HL-60 (cell line): Measurements from ENCODE around the gene SHROOM3.

Experiments
- DNase-seq, 2 experiments: peaks; one replicate each; pipeline ENCODE4 v3.0.0-alpha.2; 2010 to 2020; ENCODE audit warnings: low read depth in 1 of 2, low spot score in 1 of 2
- H3K27ac ChIP-seq: fragments of 250-450 bp; sonication (Bioruptor Pico); replicated peaks from 2 replicates; pipeline ENCODE4 v1.5.1; 2020; ENCODE audit warnings: mild to moderate bottlenecking, moderate library complexity
- H3K27me3 ChIP-seq: fragments of 250-450 bp; sonication (Bioruptor Pico); 2 replicates; pipeline ENCODE4 v1.5.1; 2021; ENCODE audit warnings: mild to moderate bottlenecking, moderate library complexity; ENCODE audit not compliant: insufficient read depth, poor library complexity, severe bottlenecking
- H3K4me3 ChIP-seq: replicated peaks from 2 replicates; pipeline ENCODE4 v1.5.1; 2011; ENCODE audit warnings: mild to moderate bottlenecking, control low read depth, low read length; ENCODE audit not compliant: insufficient read depth
- CTCF ChIP-seq: IDR thresholded peaks from one replicate; pipeline ENCODE4 v1.5.1; 2011; ENCODE audit warnings: low read length, control low read depth, inconsistent platforms; ENCODE audit not compliant: insufficient read depth
- GABPA ChIP-seq: IDR thresholded peaks from 2 replicates; pipeline ENCODE4 v1.6.1; 2012; ENCODE audit warnings: low read depth
- POLR2AphosphoS5 ChIP-seq: IDR thresholded peaks from 2 replicates; pipeline ENCODE4 v1.6.1; 2012; ENCODE audit warnings: low read depth
- REST ChIP-seq: IDR thresholded peaks from 2 replicates; pipeline ENCODE4 v1.6.1; 2012; ENCODE audit warnings: low read depth; ENCODE audit not compliant: insufficient replicate concordance
- SPI1 ChIP-seq: IDR thresholded peaks from 2 replicates; pipeline ENCODE4 v1.6.1; 2012; ENCODE audit warnings: low read depth, mild to moderate bottlenecking, borderline replicate concordance

SHROOM3 gene

GRCh38 chr4:76439491-76439890 is 4.5 kb downstream of the SHROOM3 start:
- no peak for DNase-seq
- no peak overlapping the region for H3K27ac ChIP-seq
- no peak overlapping the region for H3K4me3 ChIP-seq
- TF ChIP-seq POLR2AphosphoS5: no peak
- no peak for TF ChIP-seq CTCF
- peaks cover 23% of the 10 kb centered on the region for H3K27me3 ChIP-seq

- DNase-seq: no peak
- peaks cover 12% of the 10 kb centered on the region for H3K27me3 ChIP-seq
- TF ChIP-seq REST: no peak
- TF ChIP-seq GABPA: no peak
- TF ChIP-seq POLR2AphosphoS5: no peak
- TF ChIP-seq CTCF: no peak
- TF ChIP-seq SPI1: no peak
- H3K27ac ChIP-seq: no peak overlapping the region
- no peak overlapping the region for H3K4me3 ChIP-seq
Observed at GRCh38 chr4:76441881-76442280, 6.9 kb downstream of the SHROOM3 start.

GRCh38 chr4:76442807-76443206 is 7.8 kb downstream of the SHROOM3 start:
- no peak overlapping the region for H3K4me3 ChIP-seq
- DNase-seq: no peak
- H3K27ac ChIP-seq: no peak overlapping the region
- H3K27me3 ChIP-seq: peaks cover 7% of the 10 kb centered on the region
- TF ChIP-seq POLR2AphosphoS5 (no peak), SPI1 (no peak), REST (no peak), CTCF (no peak), GABPA (no peak)

GRCh38 chr4:76443376-76443775 is 8.3 kb downstream of the SHROOM3 start:
- H3K27ac ChIP-seq: no peak overlapping the region
- peaks cover 4% of the 10 kb centered on the region for H3K27me3 ChIP-seq
- no peak overlapping the region for H3K4me3 ChIP-seq
- TF ChIP-seq GABPA (no peak), POLR2AphosphoS5 (no peak), SPI1 (no peak), CTCF (no peak), REST (no peak)
- DNase-seq: no peak
